GM10847 (cell line): ENCODE results near the gene KIAA0930.

ENCODE experiments used
- POLR2A ChIP-seq: IDR thresholded peaks from 2 replicates; pipeline ENCODE4 v1.6.1; 2011; ENCODE audit not compliant: insufficient read length; ENCODE audit errors: extremely low read depth

The KIAA0930 gene

DNA sequence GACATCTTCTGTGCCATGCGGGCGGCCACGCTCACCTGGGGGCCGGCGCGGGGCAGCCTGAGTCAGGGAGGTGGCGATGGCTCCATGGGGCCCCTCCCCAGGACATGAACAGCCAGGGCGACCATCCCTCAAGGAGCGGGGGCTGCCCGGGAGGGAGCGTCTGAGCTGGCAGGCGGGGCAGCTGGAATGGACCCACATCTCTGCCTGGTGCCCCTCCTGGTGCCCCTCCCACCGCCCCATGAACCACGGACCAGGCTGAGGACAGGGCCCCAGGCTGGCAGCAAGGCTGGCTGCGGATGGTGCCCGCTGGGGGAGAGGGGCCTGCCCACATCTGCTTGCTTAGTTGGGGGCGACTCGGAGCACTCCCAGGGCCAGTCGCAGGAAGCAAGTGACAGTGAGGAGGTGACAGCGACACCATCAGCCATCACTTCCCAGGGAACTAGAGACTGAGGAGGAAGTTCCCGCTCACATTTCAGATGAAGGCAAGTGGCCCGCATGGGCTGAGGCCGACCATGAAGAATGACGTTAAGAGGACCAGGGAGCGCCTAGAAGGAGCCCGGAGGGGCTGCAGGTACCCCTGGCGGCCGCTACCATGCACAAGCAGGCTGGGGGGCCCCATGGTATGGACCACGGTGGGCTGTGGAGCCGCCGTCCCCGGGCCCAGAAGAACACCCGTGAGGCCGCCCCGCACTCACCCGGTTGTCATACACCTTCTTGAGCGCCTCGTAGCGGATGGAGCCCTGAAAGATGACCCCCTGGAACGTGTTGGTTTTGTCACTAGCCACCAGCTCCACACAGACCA lies 37.3 kb downstream of the KIAA0930 start:
- no peak for TF ChIP-seq POLR2A

DNA sequence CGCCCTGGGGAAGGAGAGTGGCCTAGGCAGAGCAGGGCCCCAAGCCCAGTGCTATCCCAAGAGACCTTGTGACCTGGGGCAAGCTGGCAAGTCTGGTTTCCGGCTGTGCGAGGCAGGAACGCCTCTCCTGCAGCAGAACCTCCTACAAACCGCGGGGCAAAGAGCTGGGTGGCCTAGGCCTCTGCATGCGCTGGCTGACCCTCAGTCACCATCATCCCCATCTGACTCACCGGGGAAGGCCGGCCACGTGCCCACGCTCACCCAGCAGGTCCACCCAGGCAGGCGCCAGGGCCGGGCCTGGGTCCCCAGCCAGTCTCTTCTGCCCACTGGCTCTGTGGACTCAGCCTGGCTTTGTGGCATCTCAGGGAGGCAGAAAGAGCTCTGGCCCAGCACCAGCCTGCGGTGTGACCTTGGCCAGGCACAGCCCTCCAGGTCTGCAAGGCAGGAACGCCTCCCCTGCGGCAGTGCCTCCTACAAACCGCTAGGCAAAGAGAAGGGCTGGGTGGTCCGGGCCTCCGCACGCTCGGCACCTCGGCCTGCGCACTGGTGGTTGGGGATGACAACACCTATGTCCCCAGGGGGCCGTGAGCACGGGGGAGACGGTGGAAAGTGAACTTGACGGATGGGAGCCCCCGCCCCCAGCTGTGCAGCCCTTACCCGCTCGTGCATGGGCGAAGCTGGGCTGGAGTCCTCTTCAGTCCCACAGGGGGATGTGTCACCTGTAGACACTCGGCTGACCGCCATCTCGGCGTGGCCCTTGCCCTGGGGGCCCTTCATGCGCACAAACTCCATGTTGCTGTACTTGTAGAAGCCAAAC lies 38.2 kb downstream of the KIAA0930 start:
- TF ChIP-seq POLR2A = no peak

DNA sequence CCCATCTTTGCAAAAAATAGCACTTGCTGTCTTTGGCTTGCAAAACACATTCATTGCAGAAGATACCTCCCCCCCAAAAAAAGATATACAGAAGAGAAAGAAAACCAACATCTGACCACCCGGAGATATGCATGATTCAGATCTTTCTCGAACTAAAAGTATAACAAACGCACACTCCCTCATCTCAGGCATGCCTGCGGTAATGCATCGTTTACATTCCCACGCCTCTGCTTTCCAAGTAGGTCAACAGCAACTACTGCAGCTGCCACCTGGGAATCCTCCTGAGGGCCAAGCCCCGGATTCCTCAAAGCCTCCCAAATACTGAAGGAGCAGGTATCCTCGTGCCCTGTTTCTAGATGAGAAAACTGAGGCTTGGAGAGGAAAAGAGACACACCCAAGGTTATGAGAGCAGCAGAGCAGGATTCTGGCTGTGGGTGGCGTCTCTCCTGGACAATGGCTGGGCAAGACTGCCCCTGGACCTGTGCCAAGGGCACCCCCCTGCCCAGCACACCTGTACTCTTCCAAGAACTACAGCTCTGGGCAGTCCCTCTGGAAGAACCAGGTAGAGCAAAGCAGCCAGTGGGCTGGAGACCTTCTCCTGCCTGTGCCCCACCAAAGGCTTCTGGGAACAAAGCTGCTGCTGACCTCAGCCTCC lies 38.9 kb downstream of the KIAA0930 start:
- no peak for TF ChIP-seq POLR2A

- TF ChIP-seq POLR2A = no peak
These were observed 39.7 kb downstream of the KIAA0930 start for GRCh38 chr22:45200860-45201511.

DNA sequence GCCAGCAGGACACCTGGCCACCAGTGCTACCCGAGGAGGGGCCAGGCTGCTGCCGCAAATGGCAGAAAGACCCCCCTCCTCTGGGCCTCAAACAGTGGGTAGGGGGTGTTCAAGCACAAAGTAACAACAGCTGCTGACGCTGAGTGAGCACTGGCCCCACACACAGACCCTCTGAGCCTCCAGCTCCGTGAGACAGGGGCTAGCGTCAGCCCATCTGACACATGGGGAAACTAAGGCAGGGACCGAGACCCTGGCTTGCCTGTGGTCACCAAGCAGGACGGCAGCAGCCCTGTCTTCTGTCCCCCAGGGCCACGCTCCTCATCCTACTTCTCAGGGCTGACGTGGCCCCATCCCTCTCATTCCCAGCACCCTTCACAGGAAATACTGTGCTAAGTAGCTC lies 40.5 kb downstream of the KIAA0930 start:
- TF ChIP-seq POLR2A = no peak

DNA sequence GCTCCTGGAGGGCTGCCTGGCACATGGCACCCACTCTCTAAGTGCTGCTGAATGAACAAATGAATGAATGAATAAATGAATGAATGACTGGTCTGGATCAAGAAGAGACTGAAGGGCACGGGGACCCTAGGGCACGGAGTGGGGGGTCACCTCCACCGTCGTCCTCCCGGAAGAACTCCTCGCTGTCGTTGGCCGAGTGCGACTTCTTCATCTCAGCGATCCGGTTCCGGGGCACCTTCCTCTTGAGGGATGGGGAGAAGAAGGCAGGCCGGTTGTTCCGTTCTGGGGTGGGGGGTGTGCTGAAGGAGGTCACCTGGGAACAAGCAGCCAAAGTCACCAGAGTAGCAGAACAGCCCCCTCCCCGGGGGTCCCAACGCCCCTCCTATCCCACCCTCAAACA lies 41.0 kb downstream of the KIAA0930 start:
- TF ChIP-seq POLR2A = no peak

DNA sequence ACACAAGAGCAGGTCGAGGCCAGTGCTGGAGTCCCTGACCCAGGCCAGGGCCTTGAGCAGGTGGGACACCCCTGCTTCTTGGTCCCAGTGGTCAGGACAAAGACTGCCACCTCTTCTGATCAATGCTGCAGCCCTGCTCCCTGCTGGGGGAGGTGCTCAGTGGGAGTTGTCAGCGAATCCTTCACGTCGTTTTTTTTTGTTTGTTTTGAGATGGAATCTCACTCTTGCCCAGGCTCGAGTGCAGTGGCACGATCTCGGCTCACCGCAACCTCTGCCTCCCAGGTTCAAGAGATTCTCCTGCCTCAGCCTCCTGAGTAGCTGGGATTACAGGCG lies 42.3 kb downstream of the KIAA0930 start:
- TF ChIP-seq POLR2A = no peak

DNA sequence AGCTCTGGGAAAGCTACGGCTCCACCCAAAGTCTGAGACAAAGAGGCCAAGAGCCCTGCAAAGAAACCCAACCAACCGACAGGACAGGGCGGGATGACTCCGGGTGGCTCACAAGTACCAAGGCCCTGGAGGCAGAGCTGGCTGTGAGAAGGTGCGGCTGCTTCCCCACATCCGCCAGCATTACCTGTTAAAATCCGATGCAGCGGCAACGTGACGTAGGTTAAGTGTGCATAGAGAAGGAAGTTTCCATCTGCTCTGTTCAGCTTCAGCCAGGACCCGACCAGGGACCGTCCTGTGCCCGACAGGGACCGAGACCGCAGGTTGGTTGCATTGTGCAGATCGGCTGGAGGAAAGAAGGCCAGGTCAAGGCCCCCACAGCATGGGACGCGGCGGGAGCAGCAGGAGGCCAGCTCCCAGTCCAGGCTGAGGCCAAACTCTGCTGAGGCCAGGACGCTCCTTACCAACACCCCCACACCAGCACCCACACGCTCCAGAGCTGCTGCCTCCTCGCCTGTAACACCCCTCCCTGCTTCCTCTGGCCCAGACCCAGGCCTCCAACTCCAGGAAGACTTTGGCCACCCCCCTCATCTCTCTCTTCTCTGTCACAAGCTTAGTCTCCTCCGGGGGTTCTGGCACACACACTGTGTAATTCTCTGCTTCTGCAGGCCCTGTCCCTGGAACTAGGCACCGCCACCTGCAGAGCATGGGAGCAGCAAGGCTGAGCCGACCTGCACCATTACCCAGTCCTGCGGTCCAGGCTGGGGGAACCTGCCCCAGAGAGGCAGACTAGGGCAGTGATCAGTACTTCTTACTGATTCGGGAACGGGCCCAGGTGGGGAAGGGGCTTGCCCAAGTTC lies 42.9 kb downstream of the KIAA0930 start:
- TF ChIP-seq POLR2A = no peak

DNA sequence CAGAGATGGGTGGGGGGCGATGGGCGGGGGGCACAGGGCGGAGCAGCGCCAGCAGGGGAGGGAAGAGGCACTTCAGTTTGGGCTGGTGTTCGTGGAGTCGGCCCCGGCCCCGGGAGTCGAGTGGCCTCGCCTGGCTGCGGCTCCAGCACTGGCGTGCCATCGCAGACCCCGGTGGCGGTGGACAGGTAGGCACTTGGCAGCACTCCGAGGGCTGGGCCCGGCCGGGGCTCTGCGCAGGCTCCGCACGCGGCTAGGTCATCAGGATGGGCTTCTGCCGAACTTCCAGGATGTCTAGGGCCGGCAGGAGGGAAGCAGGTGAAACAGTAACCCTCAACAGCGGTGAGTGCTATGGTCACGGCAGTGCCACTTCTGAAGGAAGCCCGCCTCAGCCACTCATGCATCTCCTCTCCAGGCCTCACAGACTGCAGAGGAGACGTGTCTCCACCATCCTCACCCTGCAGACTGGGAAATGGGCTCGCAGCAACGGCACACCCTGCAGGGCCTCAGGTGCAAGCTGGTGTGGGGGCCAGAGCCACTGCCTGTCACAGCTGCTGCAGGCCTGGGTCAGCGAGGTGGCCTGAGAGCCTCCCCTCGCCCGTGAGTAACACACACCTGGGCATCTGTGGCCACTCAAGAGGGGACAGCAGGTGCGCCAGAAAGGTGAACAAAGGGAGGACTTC lies 43.6 kb downstream of the KIAA0930 start:
- TF ChIP-seq POLR2A = no peak

- TF ChIP-seq POLR2A = no peak
These were observed 44.4 kb downstream of the KIAA0930 start for GRCh38 chr22:45196308-45196707.

GRCh38 chr22:45195616-45196015 lies 45.1 kb downstream of the KIAA0930 start:
- no peak for TF ChIP-seq POLR2A

DNA sequence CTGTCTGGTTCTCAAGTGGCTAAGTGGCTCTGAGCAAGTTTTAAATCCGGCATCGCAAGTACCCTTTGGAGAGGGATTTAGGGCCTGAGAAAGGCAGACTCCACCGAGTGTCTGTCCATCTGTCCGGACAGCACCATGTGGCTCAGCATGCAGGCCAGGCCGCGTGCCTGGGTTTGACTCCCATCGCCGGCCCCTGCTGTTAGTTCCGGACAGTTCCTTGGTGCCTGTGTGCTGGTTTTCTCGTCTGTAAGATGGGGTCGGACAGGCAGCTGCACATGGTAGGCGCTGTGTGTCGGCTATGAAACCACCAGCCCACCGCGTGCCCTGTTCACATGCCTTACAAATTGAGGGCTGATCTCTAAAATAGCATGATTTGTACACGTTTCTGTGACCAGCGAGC lies 46.0 kb downstream of the KIAA0930 start:
- TF ChIP-seq POLR2A = no peak

GRCh38 chr22:45192701-45193187 lies 48.0 kb downstream of the KIAA0930 start:
- no peak for TF ChIP-seq POLR2A

- TF ChIP-seq POLR2A = no peak
These were observed 50.4 kb downstream of the KIAA0930 start for GRCh38 chr22:45190202-45190872.

DNA sequence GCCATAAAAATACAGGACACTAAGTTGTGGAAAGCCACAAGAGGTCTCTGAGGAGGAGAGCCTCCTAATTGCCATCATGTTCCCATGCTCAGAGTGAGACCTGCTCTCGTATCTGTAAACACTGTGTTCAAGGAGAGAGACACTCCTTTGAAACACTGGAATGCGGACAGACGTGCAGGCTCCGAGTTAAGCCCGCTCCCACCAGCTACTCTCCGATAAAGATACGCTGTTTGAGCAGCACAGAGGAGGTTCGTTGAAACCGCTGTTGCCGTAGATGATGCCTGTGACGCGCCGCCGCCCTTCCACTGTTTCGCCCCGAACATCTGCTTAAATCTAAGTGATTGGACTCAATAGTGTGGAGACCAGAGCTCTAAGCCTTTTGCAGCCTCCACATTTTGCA lies 51.9 kb downstream of the KIAA0930 start:
- no peak for TF ChIP-seq POLR2A
